IMR-90 (cell line): ENCODE data around the gene ZNF283. TPM values are rescaled to one million over a fixed set of nuclear protein-coding genes. Genes with fewer than 3 reads are reported as not detected.

Source experiments
- ATAC-seq: fragments of 200-7000 bp; cut with Tn5 transposase; 2 replicates; pipeline ENCODE4 v1.9.1; 2020; ENCODE audit warnings: low read depth, mild to moderate bottlenecking, moderate library complexity
- BruUV-seq: library from RNA; stranded (reverse); fragments of 400-500 nt; replicated peaks from 2 replicates; lab custom pipeline; 2021; lab: Mats Ljungman, UMichigan
- CTCF ChIA-PET: fragments of 300-600 bp; formaldehyde crosslinking; extraction: SDS; loops from one replicate; lab custom pipeline; 2021; ENCODE audit warnings: antibody characterized with exemption; lab: Yijun Ruan, JAX
- POLR2A ChIA-PET: fragments of 300-600 bp; sonication (Branson Sonifier 250); formaldehyde crosslinking; loops from one replicate; lab custom pipeline; 2022; ENCODE audit warnings: antibody characterized with exemption; ENCODE audit not compliant: unreplicated experiment; lab: Charles Lee
- DNase-seq: peaks from one replicate; pipeline ENCODE4 v3.0.0; 2013
- H2AFZ ChIP-seq: replicated peaks from 2 replicates; pipeline ENCODE3; 2013; ENCODE audit warnings: low read length, mild to moderate bottlenecking; ENCODE audit not compliant: poor library complexity
- H2AK5ac ChIP-seq: 2 replicates; pipeline ENCODE4 v1.6.1; 2013; ENCODE audit warnings: low read depth, low read length, inconsistent platforms
- H2AK9ac ChIP-seq: replicated peaks from 2 replicates; pipeline ENCODE3; 2013; ENCODE audit warnings: mild to moderate bottlenecking, low read depth, low read length, moderate library complexity; ENCODE audit not compliant: poor library complexity
- H2BK120ac ChIP-seq: 2 replicates; pipeline ENCODE4 v1.6.1; 2013; ENCODE audit warnings: low read depth, low read length, inconsistent platforms
- H2BK15ac ChIP-seq: 3 replicates; pipeline ENCODE4 v1.6.1; 2013; ENCODE audit warnings: low read depth, low read length, inconsistent platforms
- H2BK20ac ChIP-seq: 2 replicates; pipeline ENCODE4 v1.6.1; 2013; ENCODE audit warnings: low read depth, mild to moderate bottlenecking, inconsistent platforms, low read length, moderate library complexity
- H2BK5ac ChIP-seq: 2 replicates; pipeline ENCODE4 v1.6.1; 2013; ENCODE audit warnings: mild to moderate bottlenecking, low read depth, low read length, inconsistent platforms; ENCODE audit not compliant: poor library complexity, severe bottlenecking
- H3K14ac ChIP-seq: replicated peaks from 2 replicates; pipeline ENCODE4 v1.6.1; 2013; ENCODE audit warnings: low read depth, low read length, inconsistent platforms
- H3K18ac ChIP-seq: 2 replicates; pipeline ENCODE4 v1.6.1; 2013; ENCODE audit warnings: low read depth, low read length, control low read depth
- H3K23ac ChIP-seq: 2 replicates; pipeline ENCODE4 v1.6.1; 2013; ENCODE audit warnings: low read depth, low read length, inconsistent platforms
- H3K27ac ChIP-seq: 2 replicates; pipeline ENCODE4 v1.5.1; 2013; ENCODE audit warnings: mild to moderate bottlenecking, control low read depth, low read length; ENCODE audit not compliant: insufficient read depth
- H3K27me3 ChIP-seq: 2 replicates; pipeline ENCODE4 v1.6.1; 2013; ENCODE audit warnings: low read length; ENCODE audit not compliant: control insufficient read depth, insufficient read depth
- H3K36me3 ChIP-seq: 2 replicates; pipeline ENCODE4 v1.6.1; 2013; ENCODE audit warnings: low read length, mixed read lengths; ENCODE audit not compliant: control insufficient read depth, insufficient read depth
- H3K4ac ChIP-seq: 2 replicates; pipeline ENCODE4 v1.6.1; 2013; ENCODE audit warnings: low read depth, low read length, inconsistent platforms
- H3K4me1 ChIP-seq: 2 replicates; pipeline ENCODE4 v1.6.1; 2013; ENCODE audit warnings: low read length, mixed read lengths; ENCODE audit not compliant: control insufficient read depth, insufficient read depth
- H3K4me2 ChIP-seq: 2 replicates; pipeline ENCODE4 v1.6.1; 2013; ENCODE audit warnings: low read depth, mild to moderate bottlenecking, control low read depth, low read length, moderate library complexity
- H3K4me3 ChIP-seq: 2 replicates; pipeline ENCODE4 v1.5.1; 2013; ENCODE audit warnings: low read depth, mild to moderate bottlenecking, control low read depth, low read length, moderate library complexity; ENCODE audit not compliant: insufficient read depth
- H3K56ac ChIP-seq: 2 replicates; pipeline ENCODE4 v1.6.1; 2013; ENCODE audit warnings: low read length, inconsistent platforms; ENCODE audit not compliant: insufficient read depth; ENCODE audit errors: extremely low read depth
- H3K79me1 ChIP-seq, 2 experiments: 2 replicates each; pipeline ENCODE4 v1.6.1; 2013; ENCODE audit warnings: low read length in 2 of 2, inconsistent platforms in 1 of 2, low read depth in 1 of 2
- H3K9ac ChIP-seq: 2 replicates; pipeline ENCODE4 v1.6.1; 2013; ENCODE audit warnings: low read depth, low read length, control low read depth
- H3K9me1 ChIP-seq: 2 replicates; pipeline ENCODE4 v1.6.1; 2013; ENCODE audit warnings: low read length, inconsistent platforms; ENCODE audit not compliant: insufficient read depth
- H3K9me3 ChIP-seq: 2 replicates; pipeline ENCODE4 v1.6.1; 2013; ENCODE audit warnings: low read length; ENCODE audit not compliant: control insufficient read depth, insufficient read depth
- H4K20me1 ChIP-seq: 2 replicates; pipeline ENCODE4 v1.6.1; 2013; ENCODE audit warnings: low read length, inconsistent platforms; ENCODE audit not compliant: insufficient read depth
- H4K5ac ChIP-seq: 2 replicates; pipeline ENCODE4 v1.6.1; 2013; ENCODE audit warnings: mild to moderate bottlenecking, low read depth, low read length, control low read depth
- H4K8ac ChIP-seq, 2 experiments: 2 replicates each; pipeline ENCODE4 v1.6.1; 2013; ENCODE audit warnings: low read depth in 2 of 2, low read length in 2 of 2, control low read depth in 1 of 2, inconsistent platforms in 1 of 2
- H4K91ac ChIP-seq: 2 replicates; pipeline ENCODE4 v1.6.1; 2013; ENCODE audit warnings: low read depth, low read length, inconsistent platforms; ENCODE audit not compliant: insufficient read depth
- BHLHE40 ChIP-seq: fragments of 150-350 bp; IDR thresholded peaks from 2 replicates; pipeline ENCODE4 v1.6.1; 2016; ENCODE audit warnings: mild to moderate bottlenecking, low read depth, low read length
- CEBPB ChIP-seq: IDR thresholded peaks from 2 replicates; pipeline ENCODE4 v1.6.1; 2012; ENCODE audit warnings: low read depth, low read length, improper control_type of control experiment
- CHD1 ChIP-seq: IDR thresholded peaks from 2 replicates; pipeline ENCODE4 v1.6.1; 2012; ENCODE audit warnings: low read depth, low read length, improper control_type of control experiment
- CTCF ChIP-seq: conservative IDR thresholded peaks from 2 replicates; pipeline ENCODE4 v1.5.1; 2012; ENCODE audit warnings: mild to moderate bottlenecking, low read depth, low read length, improper control_type of control experiment
- ELK1 ChIP-seq: fragments of 150-350 bp; IDR thresholded peaks from 2 replicates; pipeline ENCODE4 v1.6.1; 2016; ENCODE audit warnings: low read depth, mild to moderate bottlenecking, low read length, moderate library complexity, borderline replicate concordance
- FOS ChIP-seq: fragments of 150-350 bp; IDR thresholded peaks from 2 replicates; pipeline ENCODE4 v1.6.1; 2016; ENCODE audit warnings: low read depth, low read length
- MAFK ChIP-seq: IDR thresholded peaks from 2 replicates; pipeline ENCODE4 v1.6.1; 2012; ENCODE audit warnings: low read depth, low read length, improper control_type of control experiment
- MAZ ChIP-seq: IDR thresholded peaks from 2 replicates; pipeline ENCODE4 v1.6.1; 2012; ENCODE audit warnings: low read depth, mild to moderate bottlenecking, low read length, improper control_type of control experiment, moderate library complexity, borderline replicate concordance
- MXI1 ChIP-seq: IDR thresholded peaks from 2 replicates; pipeline ENCODE4 v1.6.1; 2012; ENCODE audit warnings: low read depth, mild to moderate bottlenecking, low read length, moderate library complexity, borderline replicate concordance
- NFE2L2 ChIP-seq: fragments of 150-350 bp; IDR thresholded peaks from 2 replicates; pipeline ENCODE4 v1.6.1; 2016; ENCODE audit warnings: low read depth, mild to moderate bottlenecking, low read length
- POLR2A ChIP-seq: IDR thresholded peaks from 2 replicates; pipeline ENCODE4 v1.6.1; 2012; ENCODE audit warnings: mild to moderate bottlenecking, low read depth, low read length
- RAD21 ChIP-seq: IDR thresholded peaks from 2 replicates; pipeline ENCODE4 v1.6.1; 2012; ENCODE audit warnings: low read length, improper control_type of control experiment
- RCOR1 ChIP-seq: IDR thresholded peaks from 2 replicates; pipeline ENCODE4 v1.6.1; 2012; ENCODE audit warnings: mild to moderate bottlenecking, low read length, improper control_type of control experiment; ENCODE audit not compliant: insufficient replicate concordance
- RFX5 ChIP-seq: IDR thresholded peaks from 2 replicates; pipeline ENCODE4 v1.8.0; 2012; ENCODE audit warnings: low read depth, mild to moderate bottlenecking, low read length, moderate library complexity
- SMC3 ChIP-seq: fragments of 150-350 bp; IDR thresholded peaks from 2 replicates; pipeline ENCODE4 v1.6.1; 2016; ENCODE audit warnings: low read depth, mild to moderate bottlenecking, antibody characterized with exemption, low read length, moderate library complexity
- USF2 ChIP-seq: fragments of 150-350 bp; IDR thresholded peaks from 2 replicates; pipeline ENCODE4 v1.6.1; 2017; ENCODE audit warnings: mild to moderate bottlenecking, antibody characterized with exemption, low read length, low read depth
- dilution Hi-C: fragments of 300-500 bp; cut with HindIII; formaldehyde crosslinking; loops from one replicate; pipeline ENCODE4 v1.14.3; 2018; ENCODE audit warnings: low sequenced_read_pairs; ENCODE audit not compliant: unreplicated experiment
- in situ Hi-C: fragments of 300-500 bp; cut with MboI; formaldehyde crosslinking; loops from 3 replicates; pipeline ENCODE4 v1.14.3; 2019; ENCODE audit warnings: low sequenced_read_pairs, inconsistent platforms, mixed read lengths
- intact Hi-C: fragments of 100-400 bp; cut with micrococcal nuclease; formaldehyde crosslinking; loops from 2 replicates; pipeline ENCODE4 v1.10.0; 2022
- polyA plus RNA-seq, 3 experiments: library from polyadenylated mRNA; depleted of rRNA; stranded (reverse); fragments of >200 nt; gene quantifications; 2 replicates each; pipeline ENCODE4 v1.2.3, GENCODE V29; 2012; ENCODE audit warnings: low replicate concordance in 1 of 3
- total RNA-seq: library from RNA; depleted of rRNA; stranded (reverse); fragments of >200 nt; gene quantifications from 2 replicates; pipeline ENCODE4 v1.2.3, GENCODE V29; 2012

Gene ZNF283
- total and polyA plus RNA-seq, 2 of the 4 experiments (the other 2 are of a cell fraction) = 2.1 to 5.0 TPM

- Histone ChIP-seq H3K4ac (no peak overlapping the region), H2BK5ac (no peak overlapping the region), H3K56ac (no peak overlapping the region), H3K9ac (no peak overlapping the region), H3K4me2 (no peak overlapping the region), H3K9me3 (peaks cover 54% of the 10 kb centered on the region), H4K8ac (no peak overlapping the region), H3K14ac (no peak overlapping the region), H4K20me1 (no peaks in the 10 kb centered on the region), H4K5ac (no peak overlapping the region), H4K91ac (no peak overlapping the region), H3K23ac (no peak overlapping the region), H2BK20ac (no peak overlapping the region), H2AK9ac (no peak overlapping the region), H3K18ac (no peak overlapping the region), H3K36me3 (peaks cover 52% of the 10 kb centered on the region), H2AK5ac (no peak overlapping the region), H3K4me3 (no peak overlapping the region), H3K27me3 (no peaks in the 10 kb centered on the region), H2BK120ac (no peak overlapping the region), H3K4me1 (no peaks in the 10 kb centered on the region), H3K9me1 (no peaks in the 10 kb centered on the region), H2BK15ac (no peak overlapping the region), H2AFZ (no peak overlapping the region), H3K79me1 (no peaks in the 10 kb centered on the region), H3K27ac (no peak overlapping the region)
- in situ Hi-C loops (no loop called here), intact Hi-C loops (no loop called here), dilution Hi-C loops (no loop called here)
- DNase-seq = no peak
- ATAC-seq = no peak
- ChIA-PET POLR2A (interaction anchor here (0.6 kb wide), 1 partner anchor 129 kb away, joined by 3 read pairs; no protein-coding TSS in a partner anchor), CTCF (no interaction called here)
- TF ChIP-seq MAZ = no peak
- TF ChIP-seq ELK1 = no peak
- TF ChIP-seq RAD21 = no peak
- TF ChIP-seq BHLHE40 = no peak
- TF ChIP-seq CHD1 = no peak
- no peak for TF ChIP-seq MXI1
- no peak for TF ChIP-seq POLR2A
- TF ChIP-seq RCOR1 = no peak
- no peak for TF ChIP-seq USF2
- TF ChIP-seq CEBPB = no peak
- no peak for TF ChIP-seq CTCF
- TF ChIP-seq RFX5 = no peak
- TF ChIP-seq FOS = no peak
- no peak for TF ChIP-seq MAFK
- no peak for TF ChIP-seq SMC3
- TF ChIP-seq NFE2L2 = no peak
- BruUV-seq = no TSS peak
These were observed 12.0 kb downstream of the ZNF283 start for GRCh38 chr19:43839139-43839538.
